HCT116 (cell line): Measurements from ENCODE around the gene AXDND1.

Experiments used
- CTCF ChIP-seq, 3 experiments: fragments of 200-600 bp in 1 of 3; sonication (generic) in 1 of 3; IDR thresholded peaks in 2 of 3; conservative IDR thresholded peaks in 1 of 3; 2 replicates each; pipeline ENCODE4 v1.5.1; 2012 to 2017; ENCODE audit warnings: low read depth in 2 of 3, low read length in 2 of 3, antibody characterized with exemption in 1 of 3, borderline replicate concordance in 1 of 3, control low read depth in 1 of 3, mild to moderate bottlenecking in 1 of 3, mixed read lengths in 1 of 3, mixed run types in 1 of 3, moderate library complexity in 1 of 3; ENCODE audit not compliant: insufficient read depth in 1 of 3
- EZH2 ChIP-seq: fragments of 200-600 bp; sonication (generic); IDR thresholded peaks from 2 replicates; pipeline ENCODE4 v1.6.1; 2017; ENCODE audit warnings: antibody characterized with exemption, mixed run types
- POLR2A ChIP-seq: IDR thresholded peaks from 2 replicates; pipeline ENCODE4 v1.7.0; 2011; ENCODE audit warnings: borderline replicate concordance; ENCODE audit not compliant: insufficient read depth, insufficient read length; ENCODE audit errors: extremely low read depth
- POLR2AphosphoS5 ChIP-seq: IDR thresholded peaks from 2 replicates; pipeline ENCODE4 v1.6.1; 2011; ENCODE audit warnings: mild to moderate bottlenecking, low read depth, low read length, moderate library complexity

GRCh38 chr1:179590671-179591070 lies 224.9 kb downstream of the AXDND1 start:
- TF ChIP-seq POLR2AphosphoS5 (no peak), CTCF (IDR thresholded peaks at IDR 0.05 in 2 of 3, conservative IDR thresholded peaks at IDR 0.05 in 1 of 3; ENCODE audit: borderline replicate concordance in 1 of 3, insufficient read depth in 1 of 3, low read depth in 2 of 3, low read length in 2 of 3) (no peak), EZH2 (no peak), POLR2A (no peak)
